Suppressor macrophage treated with lipopolysaccharide for 4 hours (primary cell): ENCODE results near the gene SENP7.
A peak's percentile ranks its signal among the peaks of the same experiment; 100 is the strongest.
"Not testable (repeated sequence)": the region's sequence is repeated elsewhere in the genome, so short reads cannot be mapped to it uniquely, and the experiment has no call there.

Experiments used
- DNase-seq: peaks from one replicate; pipeline ENCODE4 v3.0.0-alpha.2; 2020

The SENP7 gene

DNA sequence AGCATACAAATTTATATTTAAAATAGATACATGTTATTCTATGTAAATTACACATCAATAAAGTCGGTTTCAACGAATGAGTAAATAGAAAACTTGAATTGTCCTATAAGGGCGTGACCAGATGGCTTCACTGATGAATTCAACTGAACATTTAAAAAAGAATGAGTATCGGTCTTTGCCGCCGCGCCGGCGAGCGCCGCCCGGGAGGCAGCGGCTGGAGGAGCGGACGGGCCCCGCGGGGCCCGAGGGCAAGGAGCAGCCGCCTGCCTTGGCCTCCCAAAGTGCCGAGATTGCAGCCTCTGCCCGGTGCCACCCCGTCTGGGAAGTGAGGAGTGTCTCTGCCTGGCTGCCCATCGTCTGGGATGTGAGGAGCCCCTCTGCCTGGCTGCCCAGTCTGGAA, 74.4 kb downstream of the SENP7 start:
- not testable (repeated sequence) for DNase-seq

DNA sequence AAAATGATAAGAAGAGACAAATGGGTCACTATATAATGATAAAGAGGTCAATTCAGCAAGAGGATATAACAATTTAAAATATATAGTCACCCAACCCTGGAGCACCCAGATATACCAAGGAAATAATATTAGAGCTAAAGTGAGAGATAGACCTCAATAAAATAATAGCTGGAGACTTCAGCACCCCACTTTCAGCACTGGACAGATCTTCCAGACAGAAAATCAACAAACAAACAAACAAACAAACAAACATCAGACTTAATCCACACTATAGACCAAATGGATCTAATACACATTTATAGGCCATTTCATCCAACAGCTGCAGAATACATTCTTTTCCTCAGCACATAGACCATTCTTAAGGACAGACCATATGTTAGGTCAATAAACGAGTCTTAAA, 79.4 kb downstream of the SENP7 start:
- no peak for DNase-seq

DNA sequence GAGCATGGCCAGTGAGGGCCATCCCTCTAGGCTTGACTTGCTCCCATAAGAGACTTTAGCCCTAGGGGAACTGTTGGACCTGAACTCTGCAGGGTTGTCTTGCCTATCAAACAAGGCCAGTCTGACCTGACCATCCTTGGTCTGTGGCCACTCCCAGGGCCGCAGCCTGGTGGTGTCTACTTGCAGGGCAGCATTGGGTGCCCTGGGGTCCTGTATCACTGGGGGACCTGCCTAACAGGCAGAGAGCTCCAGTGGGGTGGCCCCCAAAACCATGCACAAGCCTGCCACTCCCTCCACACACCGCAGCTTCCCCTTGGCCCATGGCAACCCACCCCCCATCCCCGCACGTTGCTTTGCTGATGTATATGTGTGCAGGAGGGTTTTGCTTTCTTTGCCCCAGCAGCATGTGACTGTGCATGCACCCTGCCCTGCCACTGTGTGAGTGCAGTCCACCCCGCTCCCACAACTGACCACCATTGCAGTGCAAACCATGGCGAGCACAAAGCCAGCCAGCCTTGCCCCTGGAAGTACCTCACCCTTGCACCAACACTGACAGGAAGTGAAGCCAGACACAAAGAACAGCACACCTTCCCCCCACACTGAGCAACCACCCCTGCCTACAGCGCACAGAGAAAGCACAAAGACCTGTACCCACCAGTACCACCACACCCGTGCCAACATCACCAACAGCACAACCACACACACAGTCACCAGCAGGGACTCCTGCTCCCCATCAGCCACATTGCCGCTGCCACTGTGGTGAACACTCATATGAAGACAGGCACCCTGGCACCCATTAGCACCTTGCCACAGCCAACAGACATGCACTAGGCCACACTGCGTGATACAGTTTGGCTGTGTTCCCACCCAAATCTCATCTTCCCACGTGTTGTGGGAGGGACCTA, 88.8 kb downstream of the SENP7 start:
- DNase-seq = no peak

DNA sequence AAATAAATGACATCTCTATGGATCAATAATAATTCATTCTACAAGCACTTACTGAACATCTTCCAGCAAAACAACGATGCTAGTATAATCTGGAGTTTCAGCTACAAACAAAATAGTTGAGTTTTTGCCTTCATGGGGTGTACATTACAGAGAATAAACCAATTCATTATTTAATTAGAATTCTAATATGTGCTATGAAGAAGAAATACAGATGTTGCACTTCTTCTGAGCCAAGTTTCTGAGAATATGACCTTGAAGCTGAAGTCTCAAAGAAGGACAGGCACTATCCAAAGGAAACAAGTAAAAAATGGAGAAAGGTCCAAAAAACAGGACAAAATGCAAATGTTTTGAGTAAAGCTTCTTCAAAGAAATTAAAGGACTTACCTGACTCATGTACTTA, 94.2 kb downstream of the SENP7 start:
- DNase-seq = no peak

DNA sequence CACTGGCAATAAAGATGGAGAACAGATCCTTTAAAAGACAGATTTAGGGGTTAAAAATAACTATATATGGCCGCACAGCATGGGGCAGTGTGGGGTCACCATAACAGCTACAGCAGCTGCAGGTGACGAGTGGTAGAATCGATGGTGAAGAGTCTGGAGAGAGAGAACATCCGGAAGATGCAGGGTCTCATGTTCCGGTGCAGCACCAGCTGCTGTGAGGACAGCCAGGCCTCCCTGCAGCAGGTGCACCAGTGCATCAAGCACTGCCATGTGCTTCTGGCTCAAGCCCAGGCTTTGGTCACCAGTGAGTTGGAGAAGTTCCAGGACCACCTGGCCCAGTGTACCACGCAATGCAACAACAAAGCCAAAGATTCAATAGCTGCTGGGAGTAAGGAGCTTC, 98.9 kb downstream of the SENP7 start:
- no peak for DNase-seq

DNA sequence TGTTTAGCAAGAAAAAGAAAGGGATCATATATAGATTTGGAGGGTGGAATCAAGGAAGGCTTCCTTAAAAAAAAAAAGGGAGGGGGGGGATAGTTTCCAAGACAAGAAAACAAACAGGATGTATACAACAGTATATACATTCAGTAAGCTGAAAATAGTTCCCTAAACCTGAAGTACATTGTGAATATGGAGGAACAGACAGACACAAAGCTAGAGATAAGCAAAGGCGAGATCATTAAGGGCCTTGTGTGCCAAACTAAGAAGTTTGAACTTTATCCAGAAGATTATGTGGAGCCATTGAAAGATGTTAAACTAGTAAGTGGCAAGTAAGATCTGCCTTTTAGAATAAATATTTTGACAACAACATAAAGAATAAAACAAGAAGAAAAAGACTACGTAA, 99.4 kb downstream of the SENP7 start:
- no peak for DNase-seq

DNA sequence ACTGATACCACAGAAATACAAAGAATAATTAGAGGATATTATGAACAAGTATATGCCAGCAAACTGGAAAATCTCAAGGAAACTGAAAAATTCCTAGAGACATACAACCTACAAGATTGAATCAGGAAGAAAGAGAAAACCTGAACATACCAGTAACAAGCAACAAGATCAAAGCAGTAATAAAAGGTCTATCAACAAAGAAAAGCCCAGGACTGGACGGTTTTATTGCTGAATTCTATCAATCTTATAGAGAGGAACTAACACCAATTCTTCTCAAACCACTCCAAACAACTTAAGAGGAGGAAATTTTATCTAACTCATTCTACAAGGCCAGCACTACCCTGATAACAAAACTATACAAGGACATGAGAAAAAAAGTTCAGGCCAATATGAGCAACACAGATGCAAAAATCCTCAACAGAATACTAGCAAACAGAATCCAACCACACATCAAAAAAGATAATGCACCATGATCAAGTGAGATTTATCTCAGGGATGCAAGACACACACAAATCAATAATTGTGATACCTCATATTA, 121.5 kb downstream of the SENP7 start:
- DNase-seq = no peak

DNA sequence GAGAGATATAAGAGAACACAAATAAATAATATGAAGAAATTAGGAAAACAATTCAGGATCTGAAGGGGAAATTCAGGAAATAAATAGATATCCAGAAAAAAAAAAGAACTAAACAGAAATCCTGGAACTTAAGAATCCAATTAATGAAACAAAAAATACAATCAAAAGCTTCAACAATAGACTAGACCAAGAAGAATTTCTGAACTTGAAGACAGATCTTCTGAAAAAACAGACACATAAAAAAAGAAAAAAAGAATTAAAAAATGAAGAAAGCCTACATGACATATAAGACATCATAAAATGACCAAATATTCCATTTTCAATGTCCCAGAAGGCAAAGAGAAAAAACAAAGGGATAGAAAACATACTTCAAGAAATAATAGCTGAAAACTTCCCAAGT, 124.3 kb downstream of the SENP7 start:
- no peak for DNase-seq

DNA sequence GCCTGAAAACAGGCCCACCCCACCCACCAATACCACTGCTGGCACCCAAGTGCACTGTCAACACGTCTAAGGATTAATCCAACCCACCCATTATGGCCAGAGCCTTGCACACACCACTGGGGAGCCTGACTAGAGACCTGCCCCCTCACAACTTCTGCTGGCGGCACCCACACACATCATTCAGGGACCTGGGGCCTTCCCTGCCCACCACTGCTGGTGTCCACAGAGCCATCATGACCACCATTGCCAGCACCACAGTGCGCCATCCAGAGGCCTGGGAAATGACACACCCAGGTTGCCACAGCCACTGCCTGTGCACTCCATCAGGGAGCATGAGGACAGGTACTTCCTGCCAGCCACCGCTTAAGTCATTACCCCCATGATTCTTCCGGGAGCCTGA, 125.7 kb downstream of the SENP7 start:
- no peak for DNase-seq

DNA sequence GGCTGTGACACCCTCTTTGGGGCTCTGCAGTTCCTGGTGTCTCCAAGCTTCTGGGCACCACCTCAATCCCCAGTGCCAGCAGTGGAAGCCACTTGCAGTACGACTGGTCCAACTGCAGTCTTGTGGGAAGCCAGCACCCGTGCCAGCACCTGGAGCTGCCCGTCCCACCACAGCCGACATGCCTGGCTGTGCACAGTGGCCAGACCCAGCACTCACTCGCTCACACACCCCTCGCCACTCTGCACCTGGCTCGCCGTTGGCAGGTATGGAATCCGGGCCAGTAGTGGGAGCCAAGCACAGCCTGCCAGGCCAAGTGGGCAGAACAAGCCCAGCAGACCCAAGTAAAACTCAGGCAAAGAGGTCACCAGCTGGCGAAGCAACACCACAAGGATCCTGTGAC, 128.6 kb downstream of the SENP7 start:
- DNase-seq = no peak

DNA sequence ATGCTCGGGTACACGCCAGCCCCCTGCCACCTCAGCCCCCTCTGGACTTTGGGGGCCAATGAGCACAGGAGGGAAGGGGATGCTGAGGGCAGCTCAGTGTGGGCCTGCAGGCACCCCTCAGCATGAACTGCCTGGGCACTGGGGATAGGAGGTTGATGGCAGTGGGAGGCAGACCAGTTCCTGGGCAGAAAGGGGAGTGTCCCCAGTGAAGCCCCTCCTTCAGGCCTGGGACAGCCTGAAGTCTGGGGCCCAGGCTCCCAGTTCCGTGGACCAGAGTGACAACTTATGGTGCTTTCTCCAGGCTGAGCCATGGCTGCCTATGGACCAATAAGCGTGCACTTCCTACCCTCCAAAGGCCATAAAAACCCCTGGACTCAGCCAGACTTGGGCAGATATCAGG, 129.4 kb downstream of the SENP7 start:
- no peak for DNase-seq

DNA sequence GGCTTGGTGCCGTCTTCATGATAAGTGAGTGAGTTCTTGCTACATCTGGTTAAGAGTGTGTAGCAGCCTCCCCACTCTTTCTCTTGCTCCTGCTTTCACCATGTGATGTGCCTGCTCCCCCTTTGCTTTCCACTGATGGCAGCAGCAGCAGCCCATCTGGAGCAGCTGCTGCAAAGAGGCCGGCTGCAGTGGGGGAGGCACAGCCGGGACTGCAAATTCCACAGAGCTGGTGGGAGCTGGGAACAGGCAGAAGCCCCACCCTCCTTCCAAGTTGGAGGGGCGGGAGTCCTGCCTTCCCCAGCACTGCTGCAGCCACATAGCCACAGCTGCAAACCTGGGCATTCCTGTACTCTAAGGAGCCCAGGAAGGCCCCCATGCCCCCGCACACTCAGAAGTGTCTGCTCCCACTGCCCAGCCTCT, 129.8 kb downstream of the SENP7 start:
- no peak for DNase-seq

DNA sequence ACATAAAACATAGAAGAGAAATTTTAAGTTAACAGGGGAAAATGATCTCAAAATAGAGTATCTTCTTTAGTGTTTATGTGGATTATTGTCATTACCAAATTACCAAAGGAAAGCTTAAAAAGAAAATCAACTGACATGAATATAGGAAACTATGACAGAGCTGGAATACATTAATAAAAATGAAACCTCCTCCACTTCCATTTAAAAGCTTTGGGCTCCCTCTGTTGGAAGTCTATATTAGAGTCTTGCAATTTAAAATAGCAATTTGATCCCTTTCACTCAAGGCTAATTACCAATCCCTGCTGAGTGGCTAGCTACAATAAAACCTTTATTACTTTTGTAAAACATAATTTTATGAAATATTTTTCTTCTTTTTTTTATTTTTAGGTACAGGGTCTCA, 131.2 kb downstream of the SENP7 start:
- peak; percentile 78 for DNase-seq

DNA sequence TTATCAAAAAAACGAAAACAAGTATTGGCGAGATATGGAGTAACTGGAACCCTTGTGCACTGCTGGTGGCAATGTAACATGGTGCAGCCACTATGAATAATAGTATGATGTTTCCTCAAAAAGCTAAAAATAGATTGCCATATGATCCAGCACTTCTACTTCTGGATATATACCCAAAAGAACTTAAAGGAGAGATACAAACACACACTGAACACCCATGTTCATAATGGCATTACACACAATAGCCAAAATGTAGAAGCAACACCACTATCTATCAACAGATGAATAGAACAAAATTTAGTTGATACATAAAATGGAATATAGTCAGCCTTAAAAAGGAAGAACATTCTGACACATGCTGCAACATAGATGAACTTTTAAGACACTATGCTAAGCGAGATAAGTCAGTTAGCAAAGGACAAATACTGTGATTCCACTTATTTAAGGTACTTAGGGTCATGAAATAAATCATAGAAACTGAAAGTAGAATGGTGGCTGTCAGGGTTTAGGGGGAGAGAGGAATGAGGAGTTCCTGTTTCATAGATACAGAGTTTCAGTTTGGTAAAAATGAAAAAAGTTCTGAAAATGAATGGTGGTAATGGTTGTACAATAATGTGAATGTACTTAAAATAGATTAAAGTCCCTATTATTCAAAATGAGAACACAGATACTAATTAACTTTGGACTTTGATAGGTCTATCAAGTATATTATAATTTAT, 133.2 kb downstream of the SENP7 start:
- DNase-seq = peak; percentile 81

DNA sequence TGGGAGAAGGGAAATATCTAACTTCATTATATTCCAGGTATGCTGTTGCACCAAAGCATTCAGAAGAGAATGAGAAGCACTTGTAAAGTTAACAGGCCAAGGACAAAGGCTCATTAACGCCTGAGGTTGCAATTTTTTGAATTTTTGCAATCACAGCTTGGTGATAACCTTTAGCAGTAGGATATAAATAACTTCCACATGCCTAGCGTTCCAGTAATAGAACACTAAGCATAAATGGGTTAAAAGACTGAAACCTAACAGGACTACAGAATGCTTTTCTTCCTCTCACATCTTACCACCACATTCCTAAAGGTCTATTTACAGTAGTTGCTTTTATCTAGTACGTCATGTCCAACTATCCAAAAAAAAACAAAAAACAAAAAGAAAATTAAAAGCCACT, 135.2 kb downstream of the SENP7 start:
- no peak for DNase-seq

DNA sequence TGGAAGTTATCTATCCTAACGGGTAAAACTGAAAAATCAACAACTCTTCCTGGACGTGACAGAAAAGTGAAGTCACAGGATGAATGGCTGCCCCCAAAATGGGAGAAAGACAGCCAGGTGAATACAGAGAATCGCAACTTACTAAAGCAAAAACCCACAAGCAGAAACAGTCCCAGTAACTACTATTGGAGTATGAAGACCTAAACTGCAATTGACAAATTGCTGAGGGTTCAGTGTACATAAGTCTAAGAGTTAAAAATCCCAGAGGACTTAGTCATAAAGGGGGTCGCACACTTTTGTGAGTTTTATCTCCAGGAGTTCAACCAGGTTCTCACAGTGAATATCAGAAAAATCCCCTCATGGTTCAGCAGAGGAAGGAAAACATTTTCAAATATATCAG, 135.8 kb downstream of the SENP7 start:
- DNase-seq = no peak

DNA sequence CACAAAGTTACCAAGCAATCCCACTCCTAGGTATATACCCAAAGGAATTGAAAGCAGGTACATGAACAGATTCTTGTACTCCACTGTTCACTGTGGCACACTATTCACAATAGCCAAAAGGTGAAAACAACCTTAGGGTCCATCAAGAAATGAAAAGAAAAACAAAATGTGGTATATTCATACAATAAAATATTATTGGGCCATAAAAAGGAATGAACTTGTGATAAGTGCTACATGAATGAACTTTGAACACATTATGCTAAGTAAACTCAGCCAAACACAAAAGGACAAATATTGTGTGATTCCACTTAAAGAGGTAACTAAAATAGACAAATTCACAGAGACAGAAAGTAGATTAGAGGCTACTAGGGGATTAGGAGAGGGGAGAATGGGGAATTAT, 137.4 kb downstream of the SENP7 start:
- no peak for DNase-seq

DNA sequence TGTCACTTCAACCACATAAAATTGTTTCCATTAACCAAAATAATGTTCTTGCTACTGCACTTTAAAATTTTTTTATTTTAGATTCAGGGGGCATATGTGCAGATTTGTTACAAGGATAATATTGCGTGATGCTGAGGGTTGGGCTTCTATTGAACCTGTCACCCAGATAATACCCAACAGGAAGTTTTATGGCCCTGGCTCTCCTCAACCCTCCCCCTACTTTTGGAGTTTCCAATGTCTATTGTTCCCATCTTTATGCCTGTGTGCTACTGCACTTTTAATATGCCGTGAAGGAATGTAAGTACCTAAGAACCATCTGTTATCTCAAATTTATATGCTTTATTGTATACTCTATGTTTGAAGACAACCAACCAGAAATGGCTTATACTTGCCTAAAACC, 150.6 kb downstream of the SENP7 start:
- no peak for DNase-seq

DNA sequence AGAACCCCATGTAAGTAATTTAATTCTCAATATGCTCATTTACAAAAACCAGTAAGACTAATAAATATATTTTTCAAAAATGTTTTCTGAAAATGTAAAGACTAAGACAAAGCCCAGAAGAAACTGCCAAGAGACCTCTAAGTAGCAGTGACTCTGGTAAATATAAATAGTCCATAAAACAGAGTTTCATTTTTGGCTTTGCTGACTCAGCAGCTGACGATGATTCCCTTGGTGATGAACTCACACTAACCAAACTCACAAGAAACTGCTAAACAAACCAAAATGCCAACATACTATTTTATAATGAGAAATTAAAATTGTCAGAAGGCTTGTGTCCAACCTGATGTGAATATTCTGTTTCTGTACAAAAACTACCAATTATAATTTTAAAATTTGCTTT, 161.2 kb downstream of the SENP7 start:
- peak; percentile 45 for DNase-seq

DNA sequence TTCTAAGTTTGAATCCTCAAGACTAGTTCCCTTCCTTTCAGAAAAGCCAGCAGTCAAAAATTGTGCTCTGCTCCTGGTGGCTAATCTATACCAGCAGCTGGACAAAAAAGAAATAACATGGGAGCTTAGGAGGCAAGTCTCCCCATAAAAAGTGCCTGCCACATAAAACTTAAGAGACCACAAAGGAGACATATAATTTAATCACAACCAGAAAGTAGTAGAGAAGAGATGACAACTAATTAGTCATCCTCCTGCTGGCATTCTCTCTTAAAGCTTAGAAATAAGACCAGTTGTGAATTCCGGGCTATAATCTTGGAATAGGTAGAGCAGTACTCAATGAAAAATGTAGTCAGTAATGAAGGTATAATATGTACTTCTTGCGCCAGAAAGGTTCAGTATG, 172.4 kb downstream of the SENP7 start:
- no peak for DNase-seq

DNA sequence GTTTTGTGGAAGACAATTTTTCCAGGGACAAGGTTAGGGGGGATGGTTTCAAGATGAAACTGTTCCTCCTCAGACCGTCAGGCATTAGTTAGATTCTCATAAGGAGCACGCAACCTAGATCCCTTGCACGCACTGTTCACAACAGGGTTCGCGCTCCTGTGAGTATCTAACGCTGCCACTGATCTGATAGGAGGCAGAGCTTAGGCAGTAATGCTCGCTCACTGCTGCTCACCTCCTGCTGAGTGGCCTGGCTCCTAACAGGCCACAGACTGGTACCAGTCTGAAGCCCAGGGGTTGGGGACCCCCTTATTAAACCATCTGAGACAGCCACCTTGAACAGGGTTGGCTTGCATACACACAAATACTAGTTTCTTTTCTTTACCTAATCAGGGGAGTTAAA, 179.1 kb downstream of the SENP7 start:
- DNase-seq = no peak

DNA sequence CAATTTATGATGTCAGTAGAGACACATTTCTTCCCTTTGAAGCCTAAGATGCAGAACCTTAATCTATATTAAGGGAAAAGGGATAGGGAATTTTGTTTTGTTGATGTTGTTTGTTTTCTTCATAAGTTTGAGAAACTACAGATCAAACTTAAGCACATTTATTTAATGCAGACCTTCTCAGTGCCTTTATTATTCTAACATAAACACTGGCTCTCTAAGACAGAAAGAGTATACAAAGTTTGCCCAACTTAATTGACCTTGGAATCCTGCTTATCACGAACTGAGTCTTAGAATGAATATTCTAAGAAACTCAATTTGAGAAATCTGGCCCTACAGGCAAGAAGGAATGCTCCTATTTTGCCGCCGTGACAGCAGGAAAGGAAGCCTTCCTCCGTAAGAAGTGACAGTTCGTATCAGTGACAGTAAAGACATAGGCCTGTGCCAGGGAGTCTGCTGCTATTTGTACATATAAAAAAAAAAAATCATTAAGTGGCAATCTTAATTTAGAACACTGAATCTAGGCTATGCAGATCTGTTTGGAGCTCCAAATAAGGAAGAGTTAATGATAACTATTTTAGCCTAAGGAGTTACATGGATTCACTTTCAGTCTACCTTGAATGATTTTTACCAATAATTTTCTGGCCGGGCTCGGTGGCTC, 183.9 kb downstream of the SENP7 start:
- DNase-seq = no peak

DNA sequence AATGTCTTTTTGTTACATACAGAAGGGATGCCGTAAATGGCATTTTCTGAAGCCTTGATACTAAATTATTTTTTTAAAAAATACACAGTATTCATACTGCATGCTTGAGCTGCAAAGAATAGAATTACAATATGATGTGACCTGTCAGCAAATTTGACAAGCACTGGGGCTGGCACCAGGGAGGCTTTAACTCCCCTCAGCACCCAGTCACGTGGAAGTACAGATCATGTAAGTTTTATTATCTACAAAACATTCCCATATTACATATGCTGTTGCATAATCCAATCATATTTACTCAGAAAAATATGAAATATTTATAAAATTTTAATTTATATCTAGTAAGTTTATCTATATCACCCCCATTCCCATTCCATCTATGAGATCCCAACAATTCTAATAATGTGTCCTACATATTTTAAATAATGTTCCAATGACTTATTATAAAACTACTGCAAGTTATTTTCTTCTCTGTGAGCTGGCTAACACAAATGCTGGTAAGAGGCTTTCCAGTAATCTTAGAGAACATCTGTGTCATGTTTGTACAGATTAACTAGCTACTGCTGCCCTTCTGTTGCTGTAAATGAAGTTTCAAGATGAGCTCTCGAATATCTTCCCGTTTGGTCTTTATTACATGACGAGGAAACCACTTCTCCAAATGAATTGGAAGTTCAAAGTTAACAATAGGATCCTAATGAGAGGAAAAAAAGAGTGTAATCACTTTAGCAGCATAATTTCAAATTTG, 187.4 kb downstream of the SENP7 start:
- no peak for DNase-seq
